Endothelial cell of umbilical vein (primary cell): ENCODE measurements around the gene TBC1D9. TPM values are rescaled to one million over a fixed set of nuclear protein-coding genes. Genes with fewer than 3 reads are reported as not detected.

ENCODE experiments used
- BruUV-seq: library from RNA; stranded (reverse); fragments of 400-500 nt; replicated peaks from 2 replicates; lab custom pipeline; 2021; lab: Mats Ljungman, UMichigan
- CTCF ChIA-PET: fragments of 300-600, 350-600 bp; sonication (Branson Sonifier 250); formaldehyde crosslinking; loops from one replicate; lab custom pipeline; 2021; ENCODE audit warnings: antibody characterized with exemption, inconsistent platforms; lab: Charles Lee
- POLR2A ChIA-PET: fragments of 300-600, 350-600 bp; sonication (Branson Sonifier 250); formaldehyde crosslinking; loops from one replicate; lab custom pipeline; 2021; ENCODE audit warnings: antibody characterized with exemption, inconsistent platforms; lab: Charles Lee
- DNase-seq: peaks from one replicate; pipeline ENCODE4 v3.0.0-alpha.2; 2011; ENCODE audit warnings: low read depth, low spot score
- FAIRE-seq: peaks from 2 replicates; lab custom pipeline; 2011; peaks lifted over from hg19 to GRCh38; lab: Jason Lieb, UNC
- H2AFZ ChIP-seq: 2 replicates; pipeline ENCODE4 v1.6.0; 2012; ENCODE audit warnings: low read depth, low read length, control low read depth, inconsistent platforms
- H3K27ac ChIP-seq: 2 replicates; pipeline ENCODE4 v1.5.1; 2011; ENCODE audit warnings: low read depth, mild to moderate bottlenecking, control low read depth, low read length, moderate library complexity; ENCODE audit not compliant: insufficient read depth
- H3K27me3 ChIP-seq, 2 experiments: 2 replicates each; pipeline versions ENCODE4 v1.6.0 to v1.6.1; 2011; ENCODE audit warnings: low read length in 2 of 2, mixed read lengths in 1 of 2; ENCODE audit not compliant: control insufficient read depth in 2 of 2, insufficient read depth in 2 of 2
- H3K36me3 ChIP-seq, 2 experiments: 2 replicates in 1 of 2; 3 replicates in 1 of 2; pipeline ENCODE4 v1.5.1; 2011; ENCODE audit warnings: low read length in 2 of 2, mild to moderate bottlenecking in 1 of 2, moderate library complexity in 1 of 2; ENCODE audit not compliant: control insufficient read depth in 2 of 2, insufficient read depth in 2 of 2; ENCODE audit errors: extremely low read depth in 1 of 2
- H3K4me1 ChIP-seq: 3 replicates; pipeline ENCODE4 v1.5.1; 2011; ENCODE audit warnings: mild to moderate bottlenecking, low read length; ENCODE audit not compliant: control insufficient read depth, insufficient read depth; ENCODE audit errors: extremely low read depth
- H3K4me2 ChIP-seq: 2 replicates; pipeline ENCODE4 v1.6.1; 2011; ENCODE audit warnings: low read length, control low read depth, mixed read lengths; ENCODE audit not compliant: insufficient read depth
- H3K4me3 ChIP-seq, 3 experiments: fragments of 200-600 bp in 1 of 3; sonication (generic), shearing (Covaris generic) in 1 of 3; replicated peaks in 1 of 3; 2 replicates each; pipeline ENCODE4 v1.5.1; 2011 to 2016; ENCODE audit warnings: control low read depth in 3 of 3, low read length in 3 of 3, mild to moderate bottlenecking in 2 of 3, inconsistent platforms in 1 of 3, low read depth in 1 of 3, moderate library complexity in 1 of 3; ENCODE audit not compliant: insufficient read depth in 1 of 3
- H3K79me2 ChIP-seq: 2 replicates; pipeline ENCODE4 v1.6.0; 2012; ENCODE audit warnings: low read length, inconsistent platforms; ENCODE audit not compliant: control insufficient read depth, insufficient read depth
- H3K9ac ChIP-seq: replicated peaks from 2 replicates; pipeline ENCODE3; 2011; ENCODE audit warnings: low read length, control low read depth; ENCODE audit not compliant: insufficient read depth; ENCODE audit errors: extremely low read depth
- H3K9me1 ChIP-seq: replicated peaks from 3 replicates; pipeline ENCODE4 v1.6.0; 2011; ENCODE audit warnings: mild to moderate bottlenecking, low read length; ENCODE audit not compliant: control insufficient read depth, insufficient read depth; ENCODE audit errors: extremely low read depth
- H3K9me3 ChIP-seq: replicated peaks from 2 replicates; pipeline ENCODE4 v1.5.1; 2012; ENCODE audit warnings: low read length, inconsistent platforms; ENCODE audit not compliant: control insufficient read depth, insufficient read depth
- H4K20me1 ChIP-seq: replicated peaks from 2 replicates; pipeline ENCODE3; 2011; ENCODE audit warnings: mild to moderate bottlenecking, low read length; ENCODE audit not compliant: control insufficient read depth, insufficient read depth; ENCODE audit errors: extremely low read depth
- EZH2 ChIP-seq: IDR thresholded peaks from 2 replicates; pipeline ENCODE4 v1.6.1; 2012; ENCODE audit warnings: borderline replicate concordance, low read depth, mild to moderate bottlenecking, moderate library complexity, low read length, inconsistent platforms; ENCODE audit not compliant: severe bottlenecking
- FOS ChIP-seq: IDR thresholded peaks from 2 replicates; pipeline ENCODE4 v1.6.1; 2011; ENCODE audit warnings: mild to moderate bottlenecking, low read length, moderate library complexity, borderline replicate concordance; ENCODE audit not compliant: insufficient read depth
- GATA2 ChIP-seq: IDR thresholded peaks from 2 replicates; pipeline ENCODE4 v1.7.0; 2011; ENCODE audit warnings: low read depth, mild to moderate bottlenecking, moderate library complexity, mixed read lengths, low read length; ENCODE audit not compliant: insufficient read length, insufficient read depth
- JUN ChIP-seq: IDR thresholded peaks from 2 replicates; pipeline ENCODE4 v1.6.1; 2011; ENCODE audit warnings: borderline replicate concordance, low read depth; ENCODE audit not compliant: insufficient read length, insufficient read depth
- MAX ChIP-seq: IDR thresholded peaks from 2 replicates; pipeline ENCODE4 v1.6.1; 2011; ENCODE audit not compliant: insufficient read depth, insufficient read length
- MYC ChIP-seq: IDR thresholded peaks from one replicate; pipeline ENCODE4 v1.6.1; 2011; ENCODE audit warnings: mild to moderate bottlenecking, low read depth, low read length
- POLR2A ChIP-seq: IDR thresholded peaks from 2 replicates; pipeline ENCODE4 v1.6.1; 2012; ENCODE audit warnings: low read depth, mild to moderate bottlenecking, control low read depth, low read length
- POLR2AphosphoS5 ChIP-seq: IDR thresholded peaks from 2 replicates; pipeline ENCODE4 v1.6.1; 2012; ENCODE audit warnings: low read depth, mild to moderate bottlenecking, control low read depth, low read length, moderate library complexity; ENCODE audit not compliant: insufficient read depth
- dilution Hi-C: fragments of 300-500 bp; cut with MboI; formaldehyde crosslinking; loops from one replicate; pipeline ENCODE4 v1.15.0; 2019; ENCODE audit warnings: low sequenced_read_pairs; ENCODE audit not compliant: extremely low pct_ligation_motif_present
- intact Hi-C: fragments of 100-400 bp; cut with micrococcal nuclease; formaldehyde crosslinking; loops from one replicate; pipeline ENCODE4 v1.10.0; 2022
- polyA plus RNA-seq, 4 experiments: library from polyadenylated mRNA; depleted of rRNA in 3 of 4; stranded (reverse) in 3 of 4; unstranded in 1 of 4; fragments of >200 nt; gene quantifications; 2 replicates each; pipeline versions ENCODE4 v1.2.1 to v1.2.3, GENCODE V29; 2011 to 2012; ENCODE audit warnings: missing spikeins in 1 of 4
- total RNA-seq: library from RNA; stranded (reverse); gene quantifications from 2 replicates; pipeline ENCODE4 v1.2.3, GENCODE V29; 2021
- TF ChIP-seq, protein P1 (sequence below), 2 donors: IDR thresholded peaks; 1 replicate in 1 of 2; 2 replicates in 1 of 2; pipeline ENCODE4 v1.5.1; 2011; ENCODE audit warnings: low read length in 2 of 2, mild to moderate bottlenecking in 2 of 2, moderate library complexity in 2 of 2, control low read depth in 1 of 2, inconsistent platforms in 1 of 2, low read depth in 1 of 2; ENCODE audit not compliant: insufficient read depth in 1 of 2; ENCODE audit errors: extremely low read depth in 1 of 2

Gene TBC1D9
- total and polyA plus RNA-seq, 2 donors (not counting 3 experiments of a cell fraction or from before 2014, with no cell fraction given) = 21.7 to 45.3 TPM

DNA sequence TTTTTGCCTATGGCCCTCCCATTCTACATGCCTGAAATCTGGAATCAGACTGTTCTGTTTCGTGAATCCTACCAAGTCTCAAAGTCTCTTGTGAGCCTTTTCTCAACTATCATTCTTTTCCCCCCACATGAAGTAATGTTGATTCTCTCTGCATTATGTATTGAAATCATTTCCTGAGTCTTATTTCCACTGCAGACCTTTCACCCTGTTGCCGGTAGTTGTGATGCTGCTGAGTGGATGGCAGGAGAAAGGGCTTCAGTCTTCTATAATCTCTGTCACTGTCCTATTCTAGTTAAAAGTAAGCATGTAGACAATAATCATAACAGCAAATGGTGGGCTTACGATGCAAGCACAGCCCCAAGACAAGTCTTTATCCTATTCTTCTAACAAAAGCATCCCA, 75.0 kb downstream of the TBC1D9 start:
- POLR2A ChIA-PET = no interaction called here
- peak; percentile 54 for FAIRE-seq
- peak; percentile 52 for DNase-seq
- Histone ChIP-seq H3K27me3 (no peaks in the 10 kb centered on the region), H3K36me3 (peaks cover 17 to 19% of the 10 kb centered on the region in 2 experiments), H3K4me1 (peaks cover 11% of the 10 kb centered on the region), H3K9me3 (no peaks in the 10 kb centered on the region), H3K27ac (no peak overlapping the region), H3K4me2 (peak overlapping the region; percentile 49), H3K9ac (no peak overlapping the region), H3K79me2 (no peaks in the 10 kb centered on the region), H4K20me1 (peaks cover under 1% of the 10 kb centered on the region), H2AFZ (no peak overlapping the region), H3K9me1 (no peaks in the 10 kb centered on the region), H3K4me3 (no peak overlapping the region)
- intact Hi-C loops (loop anchor here (5.0 kb wide), 1 partner anchor 76 kb away; the partner anchor contains the start of gene TBC1D9), dilution Hi-C loops (no loop called here)
- TF ChIP-seq POLR2AphosphoS5 (no peak), MYC (no peak), MAX (no peak), GATA2 (no peak), FOS (no peak), JUN (no peak), POLR2A (no peak), EZH2 (no peak)
- TF ChIP-seq, protein P1, sequence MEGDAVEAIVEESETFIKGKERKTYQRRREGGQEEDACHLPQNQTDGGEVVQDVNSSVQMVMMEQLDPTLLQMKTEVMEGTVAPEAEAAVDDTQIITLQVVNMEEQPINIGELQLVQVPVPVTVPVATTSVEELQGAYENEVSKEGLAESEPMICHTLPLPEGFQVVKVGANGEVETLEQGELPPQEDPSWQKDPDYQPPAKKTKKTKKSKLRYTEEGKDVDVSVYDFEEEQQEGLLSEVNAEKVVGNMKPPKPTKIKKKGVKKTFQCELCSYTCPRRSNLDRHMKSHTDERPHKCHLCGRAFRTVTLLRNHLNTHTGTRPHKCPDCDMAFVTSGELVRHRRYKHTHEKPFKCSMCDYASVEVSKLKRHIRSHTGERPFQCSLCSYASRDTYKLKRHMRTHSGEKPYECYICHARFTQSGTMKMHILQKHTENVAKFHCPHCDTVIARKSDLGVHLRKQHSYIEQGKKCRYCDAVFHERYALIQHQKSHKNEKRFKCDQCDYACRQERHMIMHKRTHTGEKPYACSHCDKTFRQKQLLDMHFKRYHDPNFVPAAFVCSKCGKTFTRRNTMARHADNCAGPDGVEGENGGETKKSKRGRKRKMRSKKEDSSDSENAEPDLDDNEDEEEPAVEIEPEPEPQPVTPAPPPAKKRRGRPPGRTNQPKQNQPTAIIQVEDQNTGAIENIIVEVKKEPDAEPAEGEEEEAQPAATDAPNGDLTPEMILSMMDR (IDR thresholded peaks at IDR 0.05; ENCODE audit: extremely low read depth in 1 of 2, insufficient read depth in 1 of 2, low read depth in 1 of 2, low read length in 2 of 2) = no peak
- CTCF ChIA-PET = interaction anchor here (1.1 to 1.4 kb wide), 2 partner anchors 10 to 75 kb away, joined by 3 to 5 read pairs; partner anchors contain the start of gene TBC1D9
- BruUV-seq = no TSS peak
